K562 (cell line): ENCODE data around the gene SLC35E3. TPM values are rescaled to one million over a fixed set of nuclear protein-coding genes. Genes with fewer than 3 reads are reported as not detected.

Source experiments
- ATAC-seq: fragments of 200-7000 bp; cut with Tn5 transposase; 3 replicates; pipeline ENCODE4 v1.9.1; 2020; ENCODE audit warnings: moderate library complexity
- BruUV-seq: library from RNA; stranded (reverse); fragments of 400-500 nt; replicated peaks from 2 replicates; lab custom pipeline; 2021; lab: Mats Ljungman, UMichigan
- CTCF ChIA-PET: fragments of 300-600 bp; formaldehyde crosslinking; extraction: SDS; loops from one replicate; lab custom pipeline; 2021; ENCODE audit warnings: low intra/inter-chr PET ratio; lab: Yijun Ruan, JAX
- POLR2A ChIA-PET: fragments of 300-600, 350-650 bp; sonication (Branson Sonifier 250); formaldehyde crosslinking; extraction: SDS; loops from one replicate; lab custom pipeline; 2021; ENCODE audit warnings: antibody characterized with exemption, inconsistent platforms; lab: Yijun Ruan, JAX
- DNase-seq, 4 experiments: peaks; one replicate each; pipeline versions ENCODE4 v3.0.0 to v3.0.0-alpha.2; 2011 to 2018; ENCODE audit warnings: low spot score in 3 of 4, mixed read lengths in 3 of 4; ENCODE audit errors: extremely low read depth in 1 of 4
- FAIRE-seq: peaks from 2 replicates; lab custom pipeline; 2011; peaks lifted over from hg19 to GRCh38; lab: Jason Lieb, UNC
- H2AFZ ChIP-seq: 2 replicates; pipeline ENCODE4 v1.6.0; 2011; ENCODE audit warnings: low read depth, low read length, control low read depth, inconsistent platforms
- H3K27ac ChIP-seq: fragments of 200-600 bp; 3 replicates; pipeline ENCODE4 v1.8.0; 2011; ENCODE audit warnings: low read depth, mild to moderate bottlenecking, control low read depth, inconsistent platforms, low read length, moderate library complexity, mixed read lengths; ENCODE audit errors: extremely low read depth
- H3K27me3 ChIP-seq, 2 experiments: fragments of 300-600 bp in 1 of 2; 2 replicates in 1 of 2; 3 replicates in 1 of 2; pipeline versions ENCODE4 v1.6.0 to v1.8.0; 2011; ENCODE audit warnings: inconsistent platforms in 2 of 2, low read length in 2 of 2, mild to moderate bottlenecking in 1 of 2, mixed read lengths in 1 of 2, moderate library complexity in 1 of 2; ENCODE audit not compliant: control insufficient read depth in 2 of 2, insufficient read depth in 2 of 2
- H3K36me3 ChIP-seq: fragments of 300-600 bp; 3 replicates; pipeline ENCODE4 v1.8.0; 2011; ENCODE audit warnings: mild to moderate bottlenecking, low read length, inconsistent platforms; ENCODE audit not compliant: control insufficient read depth, insufficient read depth
- H3K4me1 ChIP-seq, 2 experiments: fragments of 200-600 bp in 1 of 2; replicated peaks in 1 of 2; 2 replicates in 1 of 2; 3 replicates in 1 of 2; pipeline versions ENCODE4 v1.5.1 to v1.8.0; 2011; ENCODE audit warnings: inconsistent platforms in 2 of 2, low read length in 2 of 2, mild to moderate bottlenecking in 1 of 2, mixed read lengths in 1 of 2, moderate library complexity in 1 of 2; ENCODE audit not compliant: control insufficient read depth in 2 of 2, insufficient read depth in 2 of 2
- H3K4me2 ChIP-seq: 2 replicates; pipeline ENCODE4 v1.6.1; 2011; ENCODE audit warnings: low read length, control low read depth, inconsistent platforms, mixed read lengths; ENCODE audit not compliant: insufficient read depth
- H3K4me3 ChIP-seq: fragments of 200-600 bp; sonication (generic), shearing (Covaris generic); 2 replicates; pipeline ENCODE4 v1.5.1; 2016; ENCODE audit warnings: control low read depth, inconsistent platforms
- H3K79me2 ChIP-seq: fragments of 200-600 bp; 3 replicates; pipeline ENCODE4 v1.8.0; 2011; ENCODE audit warnings: low read length, inconsistent platforms; ENCODE audit not compliant: control insufficient read depth, insufficient read depth
- H3K9ac ChIP-seq, 2 experiments: 2 replicates each; pipeline versions ENCODE4 v1.6.0 to v1.6.1; 2011; ENCODE audit warnings: low read depth in 2 of 2, low read length in 2 of 2, control low read depth in 1 of 2, inconsistent platforms in 1 of 2, mild to moderate bottlenecking in 1 of 2, mixed read lengths in 1 of 2; ENCODE audit not compliant: insufficient read depth in 1 of 2
- H3K9me1 ChIP-seq: one replicate; pipeline ENCODE4 v1.6.0; 2011; ENCODE audit warnings: inconsistent platforms, mild to moderate bottlenecking, low read length, moderate library complexity; ENCODE audit not compliant: control insufficient read depth, insufficient read depth
- H3K9me3 ChIP-seq: replicated peaks from 2 replicates; pipeline ENCODE4 v1.5.1; 2011; ENCODE audit warnings: low read depth, low read length, inconsistent platforms; ENCODE audit not compliant: control insufficient read depth, insufficient read depth
- H4K20me1 ChIP-seq: replicated peaks from 2 replicates; pipeline ENCODE4 v1.6.1; 2011; ENCODE audit warnings: low read length, inconsistent platforms, mixed read lengths; ENCODE audit not compliant: control insufficient read depth, insufficient read depth
- BDP1 ChIP-seq: IDR thresholded peaks from 3 replicates; pipeline ENCODE4 v1.6.1; 2011; ENCODE audit not compliant: insufficient read length, insufficient read depth
- CBFA2T3 ChIP-seq: fragments of 450-650 bp; IDR thresholded peaks from 2 replicates; pipeline ENCODE4 v1.6.1; 2017
- CHD4 ChIP-seq: fragments of 200-600 bp; sonication (generic); IDR thresholded peaks from 3 replicates; pipeline ENCODE4 v1.6.1; 2012; ENCODE audit warnings: low read depth, mild to moderate bottlenecking, mixed read lengths, low read length, inconsistent platforms; ENCODE audit not compliant: insufficient read depth, insufficient replicate concordance, poor library complexity, severe bottlenecking
- CTBP1 ChIP-seq: fragments of 450-650 bp; IDR thresholded peaks from 2 replicates; pipeline ENCODE4 v1.6.1; 2016; ENCODE audit warnings: borderline replicate concordance
- DPF2 ChIP-seq: fragments of 450-650 bp; IDR thresholded peaks from 2 replicates; pipeline ENCODE4 v1.6.1; 2016
- E2F3 ChIP-seq: fragments of 250-450 bp; sonication (Bioruptor Pico); IDR thresholded peaks from 2 replicates; pipeline ENCODE4 v1.4.0; 2020; ENCODE audit warnings: mild to moderate bottlenecking
- ETV5 ChIP-seq: sonication (generic); formaldehyde crosslinking; IDR thresholded peaks from 2 replicates; pipeline ENCODE4 v1.4.0; 2020; ENCODE audit warnings: low read depth, mild to moderate bottlenecking, missing genetic modification reagents
- FOSL1 ChIP-seq: fragments of 200-800 bp; sonication (Bioruptor generic); conservative IDR thresholded peaks from 2 replicates; pipeline ENCODE4 v1.6.1; 2016; ENCODE audit warnings: missing genetic modification characterization, missing compliant biosample characterization
- GATA2 ChIP-seq: sonication (generic); formaldehyde crosslinking; IDR thresholded peaks from 2 replicates; pipeline ENCODE4 v1.4.0; 2020; ENCODE audit warnings: mild to moderate bottlenecking, missing genetic modification reagents
- KDM2B ChIP-seq: fragments of 250-450 bp; sonication (Bioruptor Pico); IDR thresholded peaks from 2 replicates; pipeline ENCODE4 v1.8.0; 2021; ENCODE audit warnings: mild to moderate bottlenecking, moderate library complexity
- LEF1 ChIP-seq: fragments of 450-650 bp; IDR thresholded peaks from 2 replicates; pipeline ENCODE4 v1.6.1; 2016; ENCODE audit warnings: mild to moderate bottlenecking
- MECOM ChIP-seq: fragments of 250-450 bp; sonication (Bioruptor Pico); IDR thresholded peaks from 2 replicates; pipeline ENCODE4 v1.8.0; 2022; ENCODE audit warnings: inconsistent platforms
- MYBL2 ChIP-seq, 2 experiments: fragments of 450-650 bp in 1 of 2; sonication (generic) in 1 of 2; formaldehyde crosslinking in 1 of 2; IDR thresholded peaks; 2 replicates each; pipeline versions ENCODE4 v1.6.1 to v1.8.1; 2017 to 2022; ENCODE audit warnings: borderline replicate concordance in 1 of 2, inconsistent platforms in 1 of 2, low read depth in 1 of 2, mild to moderate bottlenecking in 1 of 2, missing genetic modification reagents in 1 of 2, moderate library complexity in 1 of 2
- NCOA1 ChIP-seq: fragments of 450-650 bp; IDR thresholded peaks from 2 replicates; pipeline ENCODE4 v1.6.1; 2016; ENCODE audit warnings: low read depth
- PHB2 ChIP-seq: fragments of 450-650 bp; IDR thresholded peaks from 2 replicates; pipeline ENCODE4 v1.6.1; 2017; ENCODE audit warnings: low read depth
- PML ChIP-seq: IDR thresholded peaks from 2 replicates; pipeline ENCODE4 v1.6.1; 2012; ENCODE audit warnings: low read length, inconsistent platforms
- RCOR1 ChIP-seq, 2 experiments: IDR thresholded peaks; 2 replicates each; pipeline ENCODE4 v1.6.1; 2012; ENCODE audit warnings: low read depth in 2 of 2, low read length in 2 of 2, borderline replicate concordance in 1 of 2, improper control_type of control experiment in 1 of 2
- SMARCE1 ChIP-seq: fragments of 450-650 bp; IDR thresholded peaks from 2 replicates; pipeline ENCODE4 v1.7.1; 2016; ENCODE audit warnings: mild to moderate bottlenecking
- STAT5A ChIP-seq: IDR thresholded peaks from 2 replicates; pipeline ENCODE4 v1.6.1; 2012; ENCODE audit warnings: low read length, inconsistent platforms, borderline replicate concordance
- SUPT5H ChIP-seq: fragments of 450-650 bp; IDR thresholded peaks from 2 replicates; pipeline ENCODE4 v1.6.1; 2016
- TOE1 ChIP-seq, 2 experiments: fragments of 450-650 bp in 1 of 2; sonication (generic) in 1 of 2; formaldehyde crosslinking in 1 of 2; IDR thresholded peaks; 2 replicates each; pipeline versions ENCODE4 v1.7.1 to v1.8.0; 2016 to 2022; ENCODE audit warnings: borderline replicate concordance in 2 of 2, mild to moderate bottlenecking in 2 of 2, antibody characterized with exemption in 1 of 2, inconsistent platforms in 1 of 2, low read depth in 1 of 2, missing genetic modification reagents in 1 of 2, moderate library complexity in 1 of 2
- TRIM24 ChIP-seq, 2 experiments: fragments of 450-650 bp; IDR thresholded peaks; 2 replicates each; pipeline ENCODE4 v1.6.1; 2016
- ZNF274 ChIP-seq: IDR thresholded peaks from 2 replicates; pipeline ENCODE4 v1.6.1; 2011; ENCODE audit warnings: low read depth, mild to moderate bottlenecking, low read length, moderate library complexity, borderline replicate concordance
- ZNF384 ChIP-seq: IDR thresholded peaks from 2 replicates; pipeline ENCODE4 v1.6.1; 2012; ENCODE audit warnings: low read depth, low read length, improper control_type of control experiment
- ZNF507 ChIP-seq: conservative IDR thresholded peaks from 2 replicates; pipeline ENCODE4 v1.6.1; 2017; ENCODE audit warnings: missing genetic modification characterization, missing compliant biosample characterization
- WGBS: fragments of 100-300 bp; shearing (Covaris generic); methylation state at CpG from one replicate; pipeline ENCODE4 v1.1.6; 2016; ENCODE audit warnings: low coverage, mixed read lengths; ENCODE audit not compliant: insufficient coverage; ENCODE audit errors: missing lambda C conversion rate; 5-methylcytosine and 5-hydroxymethylcytosine counted together
- in situ Hi-C: fragments of 300-500 bp; cut with MboI; formaldehyde crosslinking; loops from 4 replicates; pipeline ENCODE4 v1.15.0; 2018; ENCODE audit warnings: inconsistent platforms, mixed read lengths
- intact Hi-C: fragments of 100-400 bp; cut with micrococcal nuclease; formaldehyde crosslinking; loops from 2 replicates; pipeline ENCODE4 v1.14.2; 2022
- polyA plus RNA-seq, 8 experiments: library from polyadenylated mRNA; depleted of rRNA in 4 of 8; stranded (reverse) in 5 of 8; unstranded in 3 of 8; fragments of >200 nt; fragmentation: Nextera tagmentation in 2 of 8; fragmentation: Illumina TruSeq in 1 of 8; extraction: Ambion mirVana in 2 of 8; extraction: Trizol in 1 of 8; gene quantifications; 2 replicates each; pipeline versions ENCODE4 v1.2.1 to v1.2.3, GENCODE V29; 2011 to 2014; ENCODE audit warnings: inconsistent platforms in 1 of 8, missing spikeins in 1 of 8
- total RNA-seq, 7 experiments: library from RNA; depleted of rRNA in 6 of 7; stranded (reverse); fragments of >200 nt in 6 of 7; fragmentation: Illumina TruSeq in 2 of 7; extraction: Trizol in 2 of 7; gene quantifications; 2 replicates each; pipeline versions ENCODE4 v1.2.1 to v1.2.3, GENCODE V29; 2011 to 2021; ENCODE audit warnings: low replicate concordance in 1 of 7

Gene SLC35E3
- total and polyA plus RNA-seq, 9 of the 15 experiments (the other 6 are each of a cell fraction or from before 2014, with no cell fraction given), result 1.2 to 5.9 (median 3.8) TPM

DNA sequence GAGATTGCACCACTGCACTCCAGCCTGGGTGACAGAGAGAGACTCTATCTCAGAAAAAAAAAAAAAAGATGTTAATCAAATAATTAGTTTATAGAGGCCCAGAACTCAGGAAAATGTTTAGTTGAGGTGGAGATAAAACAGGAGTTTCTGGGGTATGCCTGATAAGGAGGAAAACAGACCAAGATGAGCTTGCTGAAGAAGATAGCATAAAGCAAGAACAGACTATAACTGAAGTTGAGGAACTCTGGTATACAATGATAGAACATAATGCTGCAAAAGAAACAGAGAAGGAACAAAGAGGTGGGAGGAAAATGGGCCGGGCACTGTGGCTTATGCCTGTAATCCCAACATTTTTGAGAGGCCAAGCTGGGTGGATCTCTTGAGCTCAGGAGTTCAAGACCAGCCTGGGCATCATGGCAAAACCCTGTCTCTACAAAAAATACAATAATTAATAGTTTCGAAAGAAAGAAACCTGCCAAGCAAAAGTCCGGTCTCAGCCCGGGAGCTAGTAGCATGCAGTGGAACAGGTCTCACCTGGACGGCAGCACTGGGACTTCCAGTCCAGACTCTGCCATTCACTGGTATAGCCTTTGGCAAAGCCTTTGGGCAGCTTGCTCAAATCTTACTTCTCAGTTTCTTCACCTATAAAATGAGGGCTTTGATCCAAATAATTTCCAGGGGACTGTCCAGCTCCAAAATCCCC lies 25.4 kb downstream of the SLC35E3 start:
- intact Hi-C loops, result no loop called here
- Histone ChIP-seq H3K9ac (no peak overlapping the region), H3K27me3 (no peaks in the 10 kb centered on the region), H3K27ac (no peak overlapping the region), H2AFZ (no peak overlapping the region), H3K4me3 (no peak overlapping the region), H3K9me1 (no peaks in the 10 kb centered on the region), H3K4me1 (peaks cover 5 to 9% of the 10 kb centered on the region in 2 experiments; a peak in 4 of 5 replicates), H4K20me1 (no peaks in the 10 kb centered on the region), H3K79me2 (no peaks in the 10 kb centered on the region), H3K4me2 (no peak overlapping the region; the same call in 1 of the 2 replicates), H3K36me3 (peaks cover 3% of the 10 kb centered on the region; the same call in 1 of the 3 replicates), H3K9me3 (no peaks in the 10 kb centered on the region)
- in situ Hi-C loops, result no loop called here
- no TSS peak for BruUV-seq
- ATAC-seq (peak; percentile 82), DNase-seq (peak; percentile 49 to 59 (median 52)), FAIRE-seq (peak; percentile 77)
- POLR2A ChIA-PET, result interaction anchor here (0.8 to 2.9 kb wide), 3 partner anchors 9 to 14 kb away, joined by 3 to 10 read pairs (median 4); no protein-coding TSS in a partner anchor
- CTCF ChIA-PET, result interaction anchor here (0.6 kb wide), 1 partner anchor 12 kb away, joined by 7 read pairs; no protein-coding TSS in a partner anchor
- 35% methylated on average over 5 of the region's 5 CpGs for WGBS
- TF ChIP-seq ETV5 (CRISPR knock-in tag) (no peak), E2F3 (no peak), ZNF274 (no peak), TOE1 (IDR thresholded peaks at IDR 0.05; ENCODE audit: borderline replicate concordance) (no peak), TOE1 (CRISPR knock-in tag; IDR thresholded peaks at IDR 0.05; ENCODE audit: borderline replicate concordance, low read depth) (no peak), ZNF384 (peak; percentile 46; the same call in 1 of the 2 replicates), MYBL2 (IDR thresholded peaks at IDR 0.05; ENCODE audit: low read depth) (no peak), MYBL2 (CRISPR knock-in tag; IDR thresholded peaks at IDR 0.05; ENCODE audit: borderline replicate concordance) (no peak), DPF2 (peak; percentile 79), PHB2 (no peak), NCOA1 (no peak), RCOR1 (IDR thresholded peaks at IDR 0.05; ENCODE audit: borderline replicate concordance in 1 of 2, low read depth in 2 of 2, low read length in 2 of 2) (peak in 1 of 2 experiments; percentile 65; a peak in 1 of 4 replicates), BDP1 (no peak), SMARCE1 (peak; percentile 80), CTBP1 (peak; percentile 50), CHD4 (no peak), MECOM (CRISPR knock-in tag) (no peak), LEF1 (0 out of 2 replicates have a peak, but pooled peaks have one; percentile 30), FOSL1 (tag) (0 out of 2 replicates have a peak, but pooled peaks have one; percentile 4), STAT5A (0 out of 2 replicates have a peak, but pooled peaks have one; percentile 35), PML (peak; percentile 69), CBFA2T3 (peak; percentile 93), SUPT5H (no peak), TRIM24 (IDR thresholded peaks at IDR 0.05) (peak; percentile 45 to 69; a peak in 2 of 4 replicates), KDM2B (no peak), ZNF507 (tag) (no peak), GATA2 (CRISPR knock-in tag) (peak; percentile 35; the same call in 1 of the 2 replicates)
